Measurements from ENCODE around the gene SLC25A21.

GRCh38 chr14:36950812-36951211 lies 221.6 kb downstream of the SLC25A21 start:
- TF ChIP-seq, protein P1, sequence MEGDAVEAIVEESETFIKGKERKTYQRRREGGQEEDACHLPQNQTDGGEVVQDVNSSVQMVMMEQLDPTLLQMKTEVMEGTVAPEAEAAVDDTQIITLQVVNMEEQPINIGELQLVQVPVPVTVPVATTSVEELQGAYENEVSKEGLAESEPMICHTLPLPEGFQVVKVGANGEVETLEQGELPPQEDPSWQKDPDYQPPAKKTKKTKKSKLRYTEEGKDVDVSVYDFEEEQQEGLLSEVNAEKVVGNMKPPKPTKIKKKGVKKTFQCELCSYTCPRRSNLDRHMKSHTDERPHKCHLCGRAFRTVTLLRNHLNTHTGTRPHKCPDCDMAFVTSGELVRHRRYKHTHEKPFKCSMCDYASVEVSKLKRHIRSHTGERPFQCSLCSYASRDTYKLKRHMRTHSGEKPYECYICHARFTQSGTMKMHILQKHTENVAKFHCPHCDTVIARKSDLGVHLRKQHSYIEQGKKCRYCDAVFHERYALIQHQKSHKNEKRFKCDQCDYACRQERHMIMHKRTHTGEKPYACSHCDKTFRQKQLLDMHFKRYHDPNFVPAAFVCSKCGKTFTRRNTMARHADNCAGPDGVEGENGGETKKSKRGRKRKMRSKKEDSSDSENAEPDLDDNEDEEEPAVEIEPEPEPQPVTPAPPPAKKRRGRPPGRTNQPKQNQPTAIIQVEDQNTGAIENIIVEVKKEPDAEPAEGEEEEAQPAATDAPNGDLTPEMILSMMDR (conservative IDR thresholded peaks at IDR 0.05; ENCODE audit: low read depth in 2 of 2): no peak
- no peak for TF ChIP-seq CREB1 (CRISPR knock-in tag; IDR thresholded peaks at IDR 0.05; ENCODE audit: low read depth)
- TF ChIP-seq EZH2phosphoT487 (IDR thresholded peaks at IDR 0.05; ENCODE audit: unreplicated experiment): no peak
- no peak for TF ChIP-seq POLR2AphosphoS5 (IDR thresholded peaks at IDR 0.05; ENCODE audit: low read depth)
- TF ChIP-seq, protein P2, sequence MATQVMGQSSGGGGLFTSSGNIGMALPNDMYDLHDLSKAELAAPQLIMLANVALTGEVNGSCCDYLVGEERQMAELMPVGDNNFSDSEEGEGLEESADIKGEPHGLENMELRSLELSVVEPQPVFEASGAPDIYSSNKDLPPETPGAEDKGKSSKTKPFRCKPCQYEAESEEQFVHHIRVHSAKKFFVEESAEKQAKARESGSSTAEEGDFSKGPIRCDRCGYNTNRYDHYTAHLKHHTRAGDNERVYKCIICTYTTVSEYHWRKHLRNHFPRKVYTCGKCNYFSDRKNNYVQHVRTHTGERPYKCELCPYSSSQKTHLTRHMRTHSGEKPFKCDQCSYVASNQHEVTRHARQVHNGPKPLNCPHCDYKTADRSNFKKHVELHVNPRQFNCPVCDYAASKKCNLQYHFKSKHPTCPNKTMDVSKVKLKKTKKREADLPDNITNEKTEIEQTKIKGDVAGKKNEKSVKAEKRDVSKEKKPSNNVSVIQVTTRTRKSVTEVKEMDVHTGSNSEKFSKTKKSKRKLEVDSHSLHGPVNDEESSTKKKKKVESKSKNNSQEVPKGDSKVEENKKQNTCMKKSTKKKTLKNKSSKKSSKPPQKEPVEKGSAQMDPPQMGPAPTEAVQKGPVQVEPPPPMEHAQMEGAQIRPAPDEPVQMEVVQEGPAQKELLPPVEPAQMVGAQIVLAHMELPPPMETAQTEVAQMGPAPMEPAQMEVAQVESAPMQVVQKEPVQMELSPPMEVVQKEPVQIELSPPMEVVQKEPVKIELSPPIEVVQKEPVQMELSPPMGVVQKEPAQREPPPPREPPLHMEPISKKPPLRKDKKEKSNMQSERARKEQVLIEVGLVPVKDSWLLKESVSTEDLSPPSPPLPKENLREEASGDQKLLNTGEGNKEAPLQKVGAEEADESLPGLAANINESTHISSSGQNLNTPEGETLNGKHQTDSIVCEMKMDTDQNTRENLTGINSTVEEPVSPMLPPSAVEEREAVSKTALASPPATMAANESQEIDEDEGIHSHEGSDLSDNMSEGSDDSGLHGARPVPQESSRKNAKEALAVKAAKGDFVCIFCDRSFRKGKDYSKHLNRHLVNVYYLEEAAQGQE (IDR thresholded peaks at IDR 0.05; ENCODE audit: unreplicated experiment): no peak

Measured in GM23338 (cell line).